Medulla oblongata (tissue), 1 donor: ENCODE data around the gene SAMD11.
"Not testable (repeated sequence)": the region's sequence is repeated elsewhere in the genome, so short reads cannot be mapped to it uniquely, and the experiment has no call there.

Experiments used
- DNase-seq: peaks from one replicate; pipeline ENCODE4 v3.0.0-alpha.2; 2015; ENCODE audit errors: extremely low spot score

The SAMD11 gene, protein sequence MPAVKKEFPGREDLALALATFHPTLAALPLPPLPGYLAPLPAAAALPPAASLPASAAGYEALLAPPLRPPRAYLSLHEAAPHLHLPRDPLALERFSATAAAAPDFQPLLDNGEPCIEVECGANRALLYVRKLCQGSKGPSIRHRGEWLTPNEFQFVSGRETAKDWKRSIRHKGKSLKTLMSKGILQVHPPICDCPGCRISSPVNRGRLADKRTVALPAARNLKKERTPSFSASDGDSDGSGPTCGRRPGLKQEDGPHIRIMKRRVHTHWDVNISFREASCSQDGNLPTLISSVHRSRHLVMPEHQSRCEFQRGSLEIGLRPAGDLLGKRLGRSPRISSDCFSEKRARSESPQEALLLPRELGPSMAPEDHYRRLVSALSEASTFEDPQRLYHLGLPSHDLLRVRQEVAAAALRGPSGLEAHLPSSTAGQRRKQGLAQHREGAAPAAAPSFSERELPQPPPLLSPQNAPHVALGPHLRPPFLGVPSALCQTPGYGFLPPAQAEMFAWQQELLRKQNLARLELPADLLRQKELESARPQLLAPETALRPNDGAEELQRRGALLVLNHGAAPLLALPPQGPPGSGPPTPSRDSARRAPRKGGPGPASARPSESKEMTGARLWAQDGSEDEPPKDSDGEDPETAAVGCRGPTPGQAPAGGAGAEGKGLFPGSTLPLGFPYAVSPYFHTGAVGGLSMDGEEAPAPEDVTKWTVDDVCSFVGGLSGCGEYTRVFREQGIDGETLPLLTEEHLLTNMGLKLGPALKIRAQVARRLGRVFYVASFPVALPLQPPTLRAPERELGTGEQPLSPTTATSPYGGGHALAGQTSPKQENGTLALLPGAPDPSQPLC

DNA sequence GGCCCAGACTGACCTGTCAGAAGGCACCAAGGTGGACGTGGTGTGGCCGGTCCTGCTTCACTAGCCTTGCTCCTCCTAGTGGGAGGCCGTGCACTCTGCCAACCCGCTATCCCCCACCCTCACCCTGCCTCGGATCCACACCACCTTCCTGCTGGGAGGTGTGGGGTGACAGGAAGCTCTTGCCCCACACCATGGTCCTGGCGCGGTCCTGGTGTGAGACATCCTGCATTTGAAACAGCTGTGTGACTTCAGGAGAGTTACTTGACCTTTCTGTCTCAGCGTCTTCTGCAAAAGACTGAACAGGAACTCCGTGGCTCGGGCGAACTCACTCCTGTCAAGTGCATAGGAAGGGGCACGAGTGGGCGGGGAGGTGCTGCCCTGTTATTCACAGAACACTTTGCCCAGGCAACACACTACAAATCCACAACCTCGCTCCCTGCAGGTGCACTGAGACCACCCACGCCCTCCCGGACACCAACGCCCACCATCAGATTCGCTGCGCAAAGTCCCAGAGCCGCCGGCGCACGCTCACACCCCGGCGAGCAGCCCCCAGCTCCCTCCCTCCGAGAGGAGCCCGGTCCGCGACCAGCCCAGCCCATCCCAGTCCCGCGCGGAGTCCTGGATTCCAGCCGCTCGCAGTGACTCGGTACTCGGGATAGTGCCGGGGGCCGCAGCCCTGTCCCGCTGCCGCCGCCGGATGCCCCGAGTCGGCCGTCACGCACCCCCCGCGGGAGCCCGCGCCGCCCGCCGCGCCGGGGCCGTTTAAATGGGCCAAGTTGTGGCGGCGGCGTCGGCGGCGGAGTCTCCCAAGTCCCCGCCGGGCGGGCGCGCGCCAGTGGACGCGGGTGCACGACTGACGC lies at the start of gene SAMD11:
TSS of gene SAMD11 (plus strand) at position 793 of the 860 bp plus-strand sequence. CDS start 509 bp downstream, outside the sequence.
- DNase-seq = peak; percentile 81

DNA sequence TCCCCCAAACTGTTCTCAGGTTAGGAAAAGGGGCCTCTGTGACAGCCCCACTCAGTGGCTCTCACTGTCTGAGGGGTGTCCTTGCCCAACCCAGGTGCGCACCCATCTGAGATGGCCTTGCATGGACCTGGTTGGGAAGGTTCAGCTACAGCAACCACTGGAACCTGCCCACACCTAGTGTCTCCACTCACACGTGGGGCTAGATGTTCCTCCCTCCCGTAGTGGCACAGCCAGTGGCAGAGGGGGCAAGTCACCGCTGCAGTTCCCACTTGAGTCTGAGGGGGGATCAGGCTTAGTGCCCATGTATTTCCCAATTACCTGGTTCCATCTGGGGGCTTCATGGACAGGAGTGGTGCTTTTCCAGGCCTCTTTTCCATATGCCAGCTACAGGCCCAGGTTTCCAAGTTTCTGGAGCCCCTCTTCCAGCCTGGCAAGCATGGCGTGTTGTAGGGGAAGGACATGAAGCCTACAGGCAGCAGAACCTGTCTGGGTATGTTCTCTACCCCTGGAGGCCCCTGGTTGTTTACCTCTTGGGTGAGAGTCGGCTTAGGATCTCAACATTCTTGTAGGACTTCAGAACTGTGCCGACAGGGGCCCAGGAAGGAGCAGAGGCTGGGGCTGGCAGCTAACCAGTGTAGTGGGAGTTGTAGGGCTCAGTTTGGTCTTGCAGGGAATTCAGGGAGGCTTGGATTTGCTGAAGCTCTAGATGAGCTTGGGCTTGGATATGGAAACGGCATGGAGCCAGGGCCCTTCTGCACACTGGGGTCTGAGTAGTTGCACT lies 47.1 kb upstream of the SAMD11 start:
- not testable (repeated sequence) for DNase-seq

DNA sequence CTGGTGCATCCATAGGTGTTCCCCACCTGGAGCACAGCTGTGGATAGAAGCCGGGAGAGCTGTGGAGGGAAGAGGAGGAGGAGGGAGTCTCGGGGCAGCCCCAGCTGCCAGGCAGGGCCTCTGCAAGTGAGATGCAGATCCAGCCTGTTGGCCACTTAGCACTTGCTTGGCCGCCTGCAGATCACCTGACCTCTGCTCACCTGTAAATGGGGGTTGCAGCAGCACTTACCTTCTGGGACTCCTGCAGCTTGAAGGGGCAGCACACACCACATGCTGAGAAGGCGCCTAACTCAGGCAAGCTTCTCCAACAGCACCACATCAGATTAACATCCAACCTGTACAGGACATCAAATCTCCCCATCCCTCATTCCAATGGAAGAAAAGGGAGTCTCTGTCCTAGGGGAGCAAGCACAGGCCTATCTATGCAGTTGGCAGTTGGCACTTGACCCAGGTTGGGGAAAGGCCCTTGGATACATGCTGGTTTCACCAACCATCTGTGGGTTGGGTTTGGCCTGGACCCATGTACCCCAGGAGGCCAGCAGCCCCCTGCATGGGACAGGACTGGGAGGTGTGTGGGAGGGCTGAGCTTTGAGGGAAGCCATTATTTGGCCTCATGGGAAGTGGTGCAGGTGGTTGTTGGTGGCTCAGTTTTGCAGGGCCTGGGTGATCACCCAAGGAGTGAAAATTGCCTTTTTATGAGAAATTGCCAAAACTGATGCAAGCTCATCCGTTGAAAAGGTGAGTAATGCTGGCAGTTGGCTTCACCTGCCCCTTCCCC lies 46.3 kb upstream of the SAMD11 start:
- DNase-seq = not testable (repeated sequence)

DNA sequence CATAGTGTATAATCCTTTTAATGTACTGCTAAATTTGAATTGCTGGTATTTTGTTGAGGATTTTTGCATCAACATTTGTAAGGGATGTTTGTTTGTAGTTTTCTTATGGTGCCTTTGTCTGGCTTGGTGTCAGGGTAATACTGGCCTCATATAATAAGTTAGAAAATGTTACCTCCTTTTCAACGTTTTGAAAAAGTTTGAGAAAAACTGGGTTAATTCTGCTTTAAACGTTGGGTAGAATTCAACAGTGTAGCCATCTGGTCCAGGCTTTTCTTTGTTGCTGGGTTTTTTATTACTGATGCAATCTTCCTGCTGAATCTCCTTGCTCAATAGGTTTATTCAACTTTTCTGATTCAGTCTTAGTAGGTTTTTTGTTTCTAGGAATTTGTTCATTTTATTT lies 43.2 kb upstream of the SAMD11 start:
- not testable (repeated sequence) for DNase-seq

DNA sequence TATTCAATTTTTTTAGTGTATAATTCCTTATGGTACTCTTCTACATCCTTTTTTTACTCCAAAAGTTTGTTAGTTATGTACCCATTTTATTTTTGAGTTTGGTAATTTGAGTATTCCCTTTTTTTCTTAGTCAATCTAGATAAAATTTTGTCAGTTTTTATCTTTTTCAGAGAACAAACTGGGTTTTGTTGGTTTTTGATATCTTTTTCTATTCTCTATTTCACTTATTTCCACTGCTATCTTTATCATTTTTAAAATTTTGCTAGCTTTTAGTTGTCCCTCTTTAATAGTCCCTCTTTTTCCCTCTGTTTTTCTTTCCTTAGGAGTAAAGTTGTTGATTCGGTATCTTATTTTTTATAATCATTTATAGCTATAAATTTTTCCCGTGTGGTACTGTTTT lies 42.8 kb upstream of the SAMD11 start:
- DNase-seq = not testable (repeated sequence)

DNA sequence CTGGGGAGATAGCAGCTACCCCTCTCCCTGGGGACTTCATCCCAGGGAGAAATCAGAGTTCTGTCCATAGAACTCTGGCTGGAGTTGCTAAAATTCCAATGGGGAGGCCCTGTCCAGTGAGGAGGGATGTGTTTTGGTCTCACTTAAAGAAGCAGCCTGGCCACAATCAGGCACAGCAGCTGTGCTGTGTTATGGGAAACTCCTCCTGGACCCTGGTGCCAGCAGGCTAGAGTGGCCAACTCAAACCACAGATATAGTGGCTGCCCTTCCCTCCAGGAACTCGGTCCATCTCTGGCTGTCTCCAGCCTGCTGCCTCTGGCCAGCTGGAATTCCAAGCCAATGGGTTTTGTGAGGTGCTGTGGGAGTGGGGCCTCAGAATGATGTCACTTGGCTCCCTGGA lies 37.4 kb upstream of the SAMD11 start:
- DNase-seq = no peak

DNA sequence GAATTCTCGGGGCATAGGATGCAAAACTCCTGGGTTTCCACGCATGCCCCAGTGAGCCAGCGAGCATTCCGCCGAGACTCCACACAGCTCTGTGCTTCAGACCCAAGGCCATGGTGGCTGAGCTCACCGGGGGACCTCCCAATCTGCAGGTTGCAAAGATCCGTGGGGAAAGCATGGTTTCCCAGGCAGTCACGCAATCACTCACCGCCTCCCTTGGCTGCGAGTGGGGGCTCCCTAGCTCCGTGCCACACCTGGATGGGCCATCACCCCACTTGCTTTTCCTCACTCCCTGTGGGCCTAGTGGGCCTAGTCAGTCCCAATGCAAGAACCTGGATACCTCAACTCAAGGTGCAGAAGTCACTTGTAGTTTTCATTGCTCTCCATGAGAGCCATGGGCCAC lies 37.0 kb upstream of the SAMD11 start:
- DNase-seq = no peak

DNA sequence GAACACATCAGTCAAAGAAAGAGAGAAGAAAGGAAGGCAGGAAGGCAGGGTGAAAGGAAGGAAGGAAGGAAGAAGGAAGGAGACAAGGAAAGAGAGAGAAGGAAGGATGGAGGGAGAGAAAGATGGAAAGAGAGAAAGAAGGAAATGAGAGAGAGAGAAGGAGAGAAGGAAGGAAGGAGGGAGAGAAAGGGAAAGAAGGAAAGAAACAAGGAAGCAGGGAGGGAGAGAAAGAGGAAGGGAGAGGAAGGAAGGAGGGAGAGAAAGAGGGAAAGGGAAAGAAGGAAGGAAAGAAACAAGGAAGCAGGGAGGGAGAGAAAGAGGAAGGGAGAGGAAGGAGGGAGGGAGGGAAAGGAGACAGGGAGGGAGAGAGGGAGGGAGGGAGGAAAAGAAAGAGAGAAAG lies 35.4 kb upstream of the SAMD11 start:
- DNase-seq = no peak

DNA sequence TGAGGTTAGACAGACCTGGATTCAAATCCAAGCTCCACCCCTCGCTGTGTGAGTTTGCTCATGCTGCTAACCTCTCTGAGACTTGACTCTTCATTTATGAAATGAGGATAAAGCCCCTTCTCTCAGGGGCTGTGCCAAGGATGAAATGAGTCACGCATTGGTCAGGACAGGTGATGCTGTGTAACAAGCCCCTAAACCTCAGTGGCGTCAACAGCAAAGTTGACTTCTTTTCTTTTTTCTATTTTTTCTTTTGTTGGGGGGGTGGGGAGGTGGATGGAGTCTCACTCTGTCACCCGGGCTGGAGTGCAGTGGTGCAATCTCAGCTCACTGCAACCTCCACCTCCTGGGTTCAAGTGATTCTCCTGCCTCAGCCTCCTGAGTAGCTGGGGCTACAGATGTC lies 33.9 kb upstream of the SAMD11 start:
- DNase-seq = not testable (repeated sequence)

DNA sequence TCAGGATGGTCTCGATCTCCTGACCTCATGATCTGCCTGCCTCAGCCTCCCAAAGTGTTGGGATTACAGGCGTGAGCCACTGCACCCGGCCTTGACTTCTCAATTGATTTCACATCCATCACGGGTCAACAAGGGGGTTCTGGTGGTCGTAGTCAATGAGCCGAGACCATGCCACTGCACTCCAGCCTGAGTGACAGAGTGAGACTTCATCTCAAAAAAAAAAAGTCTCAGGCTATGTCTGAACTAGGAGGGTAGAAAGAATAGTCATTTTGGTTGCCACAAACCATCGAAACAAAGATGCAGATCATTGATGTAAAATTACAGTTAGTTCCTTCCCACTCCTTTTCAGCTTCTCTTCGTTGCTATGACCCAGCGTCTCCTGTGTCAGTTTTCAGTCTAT lies 33.5 kb upstream of the SAMD11 start:
- DNase-seq = not testable (repeated sequence)

DNA sequence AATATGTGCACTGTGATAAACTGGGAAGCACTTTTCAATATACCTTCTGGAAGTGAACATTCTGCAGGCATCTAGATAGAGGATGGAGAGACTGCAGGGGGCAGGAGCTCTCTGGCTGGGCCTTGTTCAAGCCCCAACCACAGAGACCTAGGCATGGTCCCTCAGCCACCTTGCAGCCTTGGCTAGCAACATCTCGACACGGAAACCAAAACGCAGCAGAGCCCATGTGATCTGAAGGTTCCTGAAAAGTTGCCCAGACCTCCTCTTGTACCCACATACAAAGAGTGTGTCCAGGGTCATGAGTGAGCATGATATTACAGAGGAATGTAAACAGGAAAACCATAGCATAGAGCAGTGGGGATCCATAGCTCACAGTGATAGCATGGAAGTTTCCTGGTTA lies 33.1 kb upstream of the SAMD11 start:
- DNase-seq = no peak

DNA sequence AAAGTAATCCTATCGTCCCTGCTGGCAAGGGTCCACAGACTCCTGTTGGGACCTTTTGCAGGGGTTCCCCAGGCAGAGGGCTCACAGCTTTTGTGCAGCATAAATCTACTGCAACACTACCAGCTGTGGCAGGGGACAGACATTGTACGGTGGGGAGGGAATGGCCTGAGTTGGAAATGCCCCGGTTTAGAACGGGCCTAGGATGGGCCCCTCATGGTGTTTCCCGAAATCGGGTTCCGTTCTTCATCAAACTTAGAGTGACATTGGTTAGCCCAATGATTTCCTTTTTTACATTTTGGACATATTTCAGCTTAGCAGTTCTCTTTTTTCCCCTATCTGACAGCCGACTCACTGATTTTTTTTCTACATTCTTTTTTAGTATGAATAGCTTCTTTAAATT lies 26.5 kb upstream of the SAMD11 start:
- no peak for DNase-seq

DNA sequence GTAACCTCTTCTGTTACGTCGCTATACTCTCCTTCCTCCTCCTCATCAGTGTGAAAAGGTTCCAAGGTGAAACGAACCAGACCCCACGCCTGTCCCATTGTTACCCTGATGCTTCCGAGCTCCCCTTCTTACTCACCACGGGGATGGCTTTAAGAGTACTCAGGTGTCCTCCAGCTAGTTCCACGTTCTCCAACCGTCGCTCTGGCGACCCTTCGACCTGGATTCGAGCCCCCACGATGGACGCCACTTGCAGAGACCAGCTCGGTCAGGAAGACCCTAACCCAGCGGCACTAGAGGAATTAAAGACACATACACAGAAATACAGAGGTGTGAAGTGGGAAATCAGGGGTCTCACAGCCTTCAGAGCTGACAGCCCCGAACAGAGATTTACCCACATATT lies 25.8 kb upstream of the SAMD11 start:
- not testable (repeated sequence) for DNase-seq

DNA sequence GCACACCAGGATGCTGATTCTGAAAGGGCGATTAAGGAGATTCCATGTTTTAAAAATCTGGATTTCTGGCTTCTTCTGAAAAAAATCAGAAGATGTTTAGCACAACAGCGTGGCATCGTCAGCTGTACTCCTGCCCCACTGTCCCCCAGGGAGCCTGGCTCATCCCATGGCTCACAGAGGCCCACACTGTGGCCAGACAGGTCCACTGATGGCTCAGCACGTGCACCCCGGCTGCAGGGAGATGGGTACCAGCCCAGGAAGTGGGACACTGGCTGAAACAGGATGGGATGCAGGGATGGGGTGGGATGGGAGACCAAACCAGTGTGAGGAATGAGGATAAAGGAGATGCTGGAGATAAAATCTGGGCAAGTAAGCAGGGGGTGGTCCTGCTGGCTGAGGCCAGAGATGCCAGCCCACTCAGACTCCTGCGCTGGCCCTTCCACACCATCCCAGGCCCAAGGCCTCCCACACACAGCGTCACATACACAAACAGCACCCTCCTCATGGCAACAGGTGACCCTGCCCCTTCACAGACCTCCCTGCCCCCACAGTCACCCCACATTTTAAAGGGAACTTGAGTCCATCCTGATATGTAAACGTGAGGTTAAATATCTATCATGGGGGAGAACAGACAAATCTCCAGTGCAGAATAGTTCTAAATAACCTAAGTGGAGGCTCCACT lies 23.9 kb upstream of the SAMD11 start:
- DNase-seq = no peak

DNA sequence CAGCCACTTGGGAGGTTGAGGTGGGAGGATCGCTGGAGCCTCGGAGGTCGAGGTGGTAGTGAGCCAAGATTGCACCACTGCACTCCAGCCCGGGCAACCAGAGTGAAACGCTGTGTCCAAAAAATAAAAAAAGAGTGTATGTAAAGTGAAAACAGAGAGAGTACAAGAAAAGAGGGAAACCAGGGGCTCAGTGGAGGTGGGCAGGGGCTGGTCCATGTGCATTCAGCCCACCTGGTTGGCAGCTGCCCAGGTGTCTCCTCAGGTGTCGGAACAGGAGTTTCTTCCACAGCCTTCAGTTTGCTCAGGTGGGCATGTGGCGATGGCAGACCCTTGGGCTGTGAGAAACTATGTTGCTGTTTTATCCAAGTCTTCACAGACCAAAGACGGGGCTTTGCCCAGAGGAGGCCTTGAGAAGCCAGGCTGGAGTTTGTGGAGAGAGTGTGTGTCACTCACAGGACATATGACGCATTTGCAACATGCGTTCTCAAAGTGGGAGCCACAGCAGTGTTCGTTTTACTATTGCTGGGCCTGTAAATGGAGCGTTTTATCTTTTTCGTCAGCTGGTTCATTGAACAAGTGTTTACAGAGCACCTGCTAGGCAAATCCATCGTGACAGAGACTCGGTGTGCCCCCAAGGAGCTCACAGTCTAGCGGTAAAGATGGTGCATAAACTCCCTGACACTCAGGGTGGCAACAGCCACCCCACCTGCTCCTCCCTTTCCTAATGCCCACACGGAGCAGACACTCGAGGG lies 22.4 kb upstream of the SAMD11 start:
- DNase-seq = no peak

DNA sequence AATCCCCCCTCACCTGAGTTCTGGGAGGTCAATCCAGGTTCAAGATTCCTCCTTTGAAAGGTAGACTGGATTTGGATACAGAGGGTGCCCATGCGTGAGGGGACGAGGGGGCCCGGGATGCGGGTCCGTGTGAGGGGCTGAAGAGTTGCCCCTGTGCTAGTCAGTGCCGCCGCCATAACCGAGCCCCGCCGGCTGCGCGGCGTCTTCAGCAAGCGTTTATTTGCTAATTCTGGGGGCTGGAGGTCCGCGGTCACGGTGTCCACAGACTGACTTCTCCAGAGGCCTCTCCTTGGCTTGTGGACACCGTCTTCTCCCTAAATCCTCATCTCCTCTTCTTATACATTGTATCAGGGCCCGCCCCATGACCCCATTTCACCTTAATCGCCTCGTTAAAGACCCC lies 20.9 kb upstream of the SAMD11 start:
- DNase-seq = no peak

DNA sequence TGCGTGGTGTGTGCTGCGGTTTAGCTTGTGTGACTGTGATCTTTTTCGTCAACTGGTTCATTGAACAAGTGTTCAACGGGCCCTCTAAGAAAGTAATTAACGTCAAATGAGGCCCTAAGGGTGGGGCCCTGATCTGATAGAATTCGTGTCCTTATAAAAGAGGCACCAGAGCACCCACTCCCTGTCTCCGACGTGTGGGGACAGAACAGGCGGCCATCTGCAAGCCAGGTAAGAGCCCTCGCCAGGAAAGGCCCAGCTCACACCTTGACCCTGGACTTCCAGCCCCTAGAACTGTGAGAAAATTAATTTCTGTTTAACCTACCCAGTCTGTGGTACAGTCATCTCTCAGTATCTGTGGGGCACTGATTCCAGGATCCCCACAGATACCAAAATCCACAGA lies 20.4 kb upstream of the SAMD11 start:
- DNase-seq = no peak

DNA sequence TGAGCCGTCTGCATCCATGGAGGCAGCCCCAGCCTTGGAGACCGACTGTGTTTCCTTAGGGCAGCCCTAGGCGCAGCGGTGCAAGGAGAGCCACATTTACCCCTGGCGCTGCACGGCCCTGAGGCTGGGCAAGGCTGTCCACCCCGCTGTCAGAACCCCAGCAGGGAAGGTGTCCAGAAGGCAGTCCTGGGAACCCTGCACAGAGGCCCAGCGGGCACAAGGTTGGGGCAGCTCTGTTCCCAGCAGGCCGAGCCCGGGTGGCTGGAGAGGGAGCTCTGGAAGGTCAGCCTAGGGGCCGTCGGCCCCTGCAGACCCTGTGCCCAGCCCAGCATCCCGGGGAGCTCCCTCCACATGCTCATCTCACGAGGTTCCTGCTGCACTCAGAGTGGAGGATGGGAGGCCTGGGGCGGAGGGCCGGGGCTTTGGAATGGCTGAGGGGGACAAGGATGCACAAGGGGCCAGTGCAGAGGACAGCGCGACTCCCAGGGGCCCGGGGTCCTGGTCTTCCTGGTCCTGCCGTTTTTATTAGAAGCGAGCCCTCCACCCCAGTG lies 19.9 kb upstream of the SAMD11 start:
- DNase-seq = no peak
